ENCODE data around the gene STARD4.

Gene STARD4

GRCh38 chr5:111447822-111448221 is 64.5 kb downstream of the STARD4 start:
- no peak overlapping the region for H3K4me3 ChIP-seq (replicated peaks in 1 of 2; ENCODE audit: low read depth in 2 of 2, low read length in 2 of 2)
- no peak for DNase-seq (ENCODE audit: low read depth in 2 of 2)
- no peak for TF ChIP-seq CTCF (IDR thresholded peaks at IDR 0.05; ENCODE audit: low read depth, low read length)

- no peak for TF ChIP-seq CTCF (IDR thresholded peaks at IDR 0.05; ENCODE audit: low read depth, low read length)
- no peak overlapping the region for H3K4me3 ChIP-seq (replicated peaks in 1 of 2; ENCODE audit: low read depth in 2 of 2, low read length in 2 of 2)
- no peak for DNase-seq (ENCODE audit: low read depth in 2 of 2)
Observed at GRCh38 chr5:111447099-111447498, 65.2 kb downstream of the STARD4 start.

All from cardiac fibroblast (primary cell).